Measurements from ENCODE around the gene RAB11FIP4.

DNA sequence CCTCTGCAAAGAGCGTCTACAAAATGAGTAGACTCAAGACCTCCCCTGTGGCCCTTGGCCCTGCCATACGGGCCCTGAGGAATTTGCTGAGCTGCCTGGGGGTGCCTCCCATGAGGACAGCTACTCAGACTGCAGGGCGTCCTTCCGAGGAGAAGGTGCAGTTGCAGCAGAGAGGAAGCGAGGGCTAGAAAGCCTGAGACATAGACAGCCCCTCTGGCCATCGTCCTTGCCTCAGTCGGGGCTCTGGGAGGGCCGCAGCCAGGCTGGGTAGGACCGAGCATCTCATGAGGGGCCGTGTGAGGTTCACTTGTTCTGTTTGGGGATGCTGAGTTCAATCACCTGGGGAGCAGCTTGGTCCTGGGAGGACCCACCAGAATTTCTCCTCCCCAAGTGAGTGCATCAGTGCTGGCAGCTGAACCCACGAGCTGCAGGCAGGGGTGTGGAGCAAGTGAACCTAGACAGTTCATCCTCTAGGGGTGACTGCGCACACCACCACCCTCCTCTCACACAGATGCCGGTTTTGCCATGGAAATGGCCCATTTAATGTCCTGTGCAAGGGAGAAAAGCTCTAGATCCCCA lies 20.3 kb downstream of the RAB11FIP4 start:
- TF ChIP-seq POLR2A (IDR thresholded peaks at IDR 0.05) = no peak
- TF ChIP-seq, protein P1, sequence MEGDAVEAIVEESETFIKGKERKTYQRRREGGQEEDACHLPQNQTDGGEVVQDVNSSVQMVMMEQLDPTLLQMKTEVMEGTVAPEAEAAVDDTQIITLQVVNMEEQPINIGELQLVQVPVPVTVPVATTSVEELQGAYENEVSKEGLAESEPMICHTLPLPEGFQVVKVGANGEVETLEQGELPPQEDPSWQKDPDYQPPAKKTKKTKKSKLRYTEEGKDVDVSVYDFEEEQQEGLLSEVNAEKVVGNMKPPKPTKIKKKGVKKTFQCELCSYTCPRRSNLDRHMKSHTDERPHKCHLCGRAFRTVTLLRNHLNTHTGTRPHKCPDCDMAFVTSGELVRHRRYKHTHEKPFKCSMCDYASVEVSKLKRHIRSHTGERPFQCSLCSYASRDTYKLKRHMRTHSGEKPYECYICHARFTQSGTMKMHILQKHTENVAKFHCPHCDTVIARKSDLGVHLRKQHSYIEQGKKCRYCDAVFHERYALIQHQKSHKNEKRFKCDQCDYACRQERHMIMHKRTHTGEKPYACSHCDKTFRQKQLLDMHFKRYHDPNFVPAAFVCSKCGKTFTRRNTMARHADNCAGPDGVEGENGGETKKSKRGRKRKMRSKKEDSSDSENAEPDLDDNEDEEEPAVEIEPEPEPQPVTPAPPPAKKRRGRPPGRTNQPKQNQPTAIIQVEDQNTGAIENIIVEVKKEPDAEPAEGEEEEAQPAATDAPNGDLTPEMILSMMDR (IDR thresholded peaks at IDR 0.05 in 4 of 5, conservative IDR thresholded peaks at IDR 0.05 in 1 of 5) = no peak

Measured in gastrocnemius medialis (tissue), 4 donors.